GM19023 (cell line): ENCODE measurements around the gene NFAT5.
A peak's percentile ranks its signal among the peaks of the same experiment; 100 is the strongest.
"Not testable (repeated sequence)": the region's sequence is repeated elsewhere in the genome, so short reads cannot be mapped to it uniquely, and the experiment has no call there.

ENCODE experiments used
- ATAC-seq: cut with Tn5 transposase; IDR thresholded peaks from one replicate; pipeline ENCODE4 v1.9.1; 2021; ENCODE audit warnings: mild to moderate bottlenecking, moderate library complexity; ENCODE audit not compliant: unreplicated experiment

Gene NFAT5

DNA sequence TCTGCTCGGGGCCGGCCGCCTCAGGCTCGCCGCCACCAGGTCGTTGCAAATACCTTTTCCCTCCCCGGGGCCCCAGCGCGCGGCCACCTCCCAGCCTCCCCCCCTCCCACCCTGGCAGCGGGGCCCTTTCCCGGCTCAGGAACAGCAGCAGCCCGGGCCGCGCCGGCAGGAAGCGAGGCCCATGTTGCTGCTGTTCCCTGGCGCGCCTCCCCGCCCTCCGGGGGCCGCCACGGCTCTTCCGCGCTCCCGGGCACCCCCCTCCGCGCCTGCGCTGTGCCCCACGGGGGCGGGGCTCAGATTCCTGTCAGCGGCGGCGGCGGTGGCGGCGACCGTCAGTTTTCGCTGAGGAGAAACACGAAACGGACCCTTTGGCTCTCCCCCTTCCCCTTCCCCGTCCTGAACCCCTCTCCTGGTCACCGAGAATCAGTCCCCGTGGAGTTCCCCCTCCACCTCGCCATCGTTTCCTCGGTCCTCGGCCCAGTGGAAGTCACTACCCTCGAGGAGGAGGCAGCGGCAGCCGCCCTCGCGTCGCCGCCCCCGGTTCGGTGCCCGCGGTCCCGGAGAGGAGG is at the start of gene NFAT5:
NFAT5 (plus strand) TSS at position 296 of the 569 bp plus-strand sequence. CDS start 336 bp downstream, outside the sequence.
- ATAC-seq: peak; percentile 38

DNA sequence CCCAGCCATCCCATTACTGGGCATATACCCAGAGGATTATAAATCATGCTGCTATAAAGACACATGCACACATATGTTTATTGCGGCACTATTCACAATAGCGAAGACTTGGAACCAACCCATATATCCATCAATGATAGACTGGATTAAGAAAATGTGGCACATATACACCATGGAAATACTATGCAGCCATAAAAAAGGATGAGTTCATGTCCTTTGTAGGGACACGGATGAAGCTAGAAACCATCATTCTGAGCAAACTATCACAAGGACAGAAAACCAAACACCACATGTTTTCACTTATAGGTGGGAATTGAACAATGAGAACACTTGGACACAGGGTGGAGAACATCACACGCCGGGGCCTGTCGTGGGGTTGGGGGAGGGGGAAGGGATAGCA is 47.9 kb upstream of the NFAT5 start:
- ATAC-seq: not testable (repeated sequence)

GRCh38 chr16:69520413-69520799 is 45.4 kb upstream of the NFAT5 start:
- no peak for ATAC-seq

DNA sequence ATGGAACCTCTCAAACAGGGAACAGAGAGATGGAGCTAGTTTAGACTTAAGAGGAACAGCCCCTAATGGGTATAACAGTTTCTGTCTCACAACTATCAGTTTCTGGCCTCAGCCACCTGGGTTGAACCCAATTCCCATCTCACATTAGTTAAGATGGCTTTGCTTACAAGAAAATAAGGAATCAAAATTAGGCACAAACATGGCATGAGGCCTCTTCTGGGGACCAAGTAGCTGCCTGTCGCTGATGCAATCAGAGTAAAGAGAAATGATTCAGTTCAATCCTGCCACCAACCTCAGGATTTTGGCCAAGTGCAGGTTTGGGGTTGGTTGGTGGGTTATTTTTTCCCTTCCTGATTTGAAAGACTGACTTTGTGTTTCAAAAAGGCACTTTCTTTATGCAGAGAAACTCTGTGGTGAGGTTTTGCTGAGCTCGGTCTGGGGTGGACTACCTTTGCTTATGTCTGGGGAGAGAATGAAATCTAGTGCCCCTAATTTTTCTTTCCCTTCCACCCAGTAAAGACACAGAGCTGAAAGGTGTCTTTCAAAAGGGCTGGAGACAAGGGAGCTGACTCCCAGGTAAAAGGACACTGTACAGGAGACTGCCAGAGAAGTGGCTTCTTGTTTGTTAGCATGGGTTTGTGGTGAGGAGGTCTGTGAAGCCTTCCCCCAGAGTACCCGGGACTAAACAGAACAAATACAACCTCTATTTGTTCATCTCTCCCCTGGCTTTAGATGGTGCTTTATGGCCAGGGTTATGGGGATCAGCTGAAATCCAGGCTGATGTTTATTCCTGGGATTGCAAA is 44.8 kb upstream of the NFAT5 start:
- ATAC-seq: peak; percentile 64

GRCh38 chr16:69522041-69522578 is 43.7 kb upstream of the NFAT5 start:
- no peak for ATAC-seq

- no peak for ATAC-seq
Measured at GRCh38 chr16:69522732-69523404, 42.9 kb upstream of the NFAT5 start.

- no peak for ATAC-seq
Measured at GRCh38 chr16:69523566-69524305, 42.0 kb upstream of the NFAT5 start.

DNA sequence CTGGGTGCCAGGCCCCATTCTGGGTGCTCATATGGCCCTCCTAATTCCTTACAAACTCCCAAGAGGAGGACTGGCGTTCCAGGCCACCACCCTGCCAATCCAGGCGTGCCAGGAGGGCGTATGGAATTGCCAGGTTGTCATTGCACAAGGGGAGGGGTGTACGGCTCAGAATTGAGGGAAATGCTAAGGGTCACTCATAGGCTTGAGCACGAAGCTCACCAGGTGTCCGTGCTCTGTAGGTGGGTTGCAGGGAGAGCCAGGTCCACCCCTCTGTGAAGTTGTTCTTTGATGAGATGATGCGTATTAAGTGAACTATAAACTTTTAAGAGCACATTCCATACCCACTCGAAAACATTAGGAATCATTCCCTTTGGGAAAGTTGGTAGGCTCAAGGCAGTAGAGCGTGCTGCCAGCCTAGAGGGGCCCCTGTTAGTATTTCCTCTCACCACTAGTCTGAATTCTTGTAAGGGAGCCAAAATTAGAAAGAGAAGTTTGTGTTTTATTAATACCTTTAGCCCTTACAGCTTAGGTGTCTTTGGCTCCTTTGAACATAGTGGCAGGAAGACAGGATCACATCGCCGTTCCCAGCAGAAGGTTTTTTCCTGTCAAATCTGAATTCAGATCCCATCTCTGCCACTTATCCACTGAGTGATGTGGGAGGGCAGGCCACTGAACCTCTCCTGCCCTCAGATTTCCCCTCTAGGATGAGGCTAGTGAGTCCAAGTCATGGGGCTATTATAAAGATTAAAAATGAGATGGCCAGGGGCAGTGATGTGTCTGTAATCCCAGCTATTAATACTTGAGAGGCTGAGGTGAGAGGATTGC is 38.7 kb upstream of the NFAT5 start:
- ATAC-seq: no peak

DNA sequence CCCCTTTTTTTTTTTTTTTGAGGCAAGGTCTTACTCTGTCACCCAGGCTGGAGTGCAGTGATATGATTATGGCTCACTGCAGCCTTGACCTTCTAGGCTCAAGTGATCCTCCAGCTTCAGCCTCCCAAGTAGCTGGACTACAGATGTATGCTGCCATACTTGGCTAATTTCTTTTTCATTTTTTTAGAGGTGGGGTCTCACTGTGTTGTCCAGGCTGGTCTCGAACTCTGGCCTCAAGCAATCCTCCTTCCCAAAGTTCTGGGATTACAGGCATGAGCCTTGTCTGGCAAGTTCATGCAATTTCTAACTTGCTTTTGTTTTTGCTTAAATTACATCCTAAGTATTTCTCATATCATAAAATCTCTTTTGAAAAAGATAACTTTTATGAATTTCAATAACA is 33.8 kb upstream of the NFAT5 start:
- no peak for ATAC-seq

- no peak for ATAC-seq
Measured at GRCh38 chr16:69532641-69533455, 32.9 kb upstream of the NFAT5 start.

DNA sequence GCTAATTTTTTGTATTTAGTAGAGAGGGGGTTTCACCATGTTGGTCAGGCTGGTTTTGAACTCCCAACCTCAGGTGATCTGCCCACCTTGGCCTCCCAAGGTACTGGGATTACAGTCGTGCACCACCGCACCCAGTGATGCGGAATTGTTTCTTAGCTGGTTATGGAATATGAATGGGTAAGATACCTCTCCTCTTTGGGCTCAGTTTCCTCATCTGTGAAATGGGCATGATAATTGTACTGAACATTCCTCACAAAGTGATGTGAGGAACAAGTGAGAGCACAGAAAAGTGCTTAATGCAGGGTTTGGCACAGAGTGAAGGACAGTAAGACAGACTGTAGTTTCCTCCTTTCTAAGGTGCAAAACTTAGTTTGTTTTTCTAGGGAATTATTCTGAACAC is 31.0 kb upstream of the NFAT5 start:
- ATAC-seq: no peak

GRCh38 chr16:69535123-69536050 is 30.4 kb upstream of the NFAT5 start:
- ATAC-seq: no peak

GRCh38 chr16:69537706-69538080 is 28.1 kb upstream of the NFAT5 start:
- no peak for ATAC-seq

DNA sequence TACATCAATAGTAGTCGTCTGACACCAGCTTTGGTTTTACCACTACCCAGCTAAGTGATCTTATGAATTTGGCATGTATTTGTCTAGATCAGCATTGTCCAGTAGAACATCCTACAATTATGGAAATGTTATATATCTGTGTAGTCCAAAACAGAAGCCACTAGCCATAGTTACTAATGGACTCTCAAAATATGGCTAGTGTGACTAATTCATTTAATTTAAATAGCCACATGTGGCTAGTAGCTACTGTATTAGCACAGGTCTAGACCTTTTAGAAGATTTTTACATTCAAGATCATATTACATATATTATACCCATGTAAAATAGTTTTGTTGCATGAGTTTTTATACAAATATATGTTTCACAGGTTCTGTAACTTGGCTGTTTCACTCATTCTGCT is 27.0 kb upstream of the NFAT5 start:
- no peak for ATAC-seq

- no peak for ATAC-seq
Measured at GRCh38 chr16:69542974-69543373, 22.8 kb upstream of the NFAT5 start.

DNA sequence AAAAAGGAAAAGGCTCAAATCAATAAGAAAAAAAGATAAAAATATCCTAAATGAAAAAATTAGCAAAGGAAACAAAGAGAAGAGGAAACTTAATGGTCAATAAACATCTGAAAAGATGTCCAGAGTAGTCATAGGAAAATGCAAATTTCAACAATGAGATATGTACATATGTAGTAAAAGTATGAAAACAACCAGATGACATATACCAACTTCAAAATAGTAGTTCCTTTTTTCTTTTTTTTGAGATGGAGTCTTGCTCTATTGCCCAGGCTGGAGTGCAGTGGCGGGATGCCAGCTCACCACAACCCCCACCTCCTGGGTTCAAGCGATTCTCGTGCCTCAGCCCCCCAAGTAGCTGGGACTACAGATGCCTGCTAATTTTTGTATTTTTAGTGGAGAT is 21.7 kb upstream of the NFAT5 start:
- ATAC-seq: no peak

- not testable (repeated sequence) for ATAC-seq
Measured at GRCh38 chr16:69546663-69547062, 19.1 kb upstream of the NFAT5 start.

DNA sequence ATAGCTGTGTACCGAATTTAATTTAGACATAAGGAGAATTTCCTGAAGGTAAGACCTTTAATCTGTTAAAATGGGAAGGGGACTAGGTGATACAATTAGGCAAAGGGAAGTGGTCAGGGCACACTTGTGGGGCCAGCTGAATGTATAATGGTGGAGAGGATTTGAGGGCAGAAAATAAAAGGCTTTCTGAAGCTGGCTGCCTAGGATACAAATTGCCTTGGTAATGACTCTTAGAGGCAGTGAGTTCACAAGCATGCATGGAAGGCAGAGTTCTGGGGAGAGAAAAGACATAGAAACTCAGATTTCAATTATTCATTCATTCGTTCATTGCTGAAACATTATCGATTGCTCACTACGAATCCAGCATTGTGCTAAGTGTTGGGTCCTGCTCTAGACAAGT is 12.4 kb upstream of the NFAT5 start:
- no peak for ATAC-seq
